C4-2B (cell line): ENCODE results near the gene GBP2.

Experiments
- ZFX ChIP-seq: fragments of 450-650 bp; IDR thresholded peaks from 2 replicates; pipeline ENCODE4 v1.6.1; 2017
- TF ChIP-seq, protein P1 (sequence below): fragments of 450-650 bp; conservative IDR thresholded peaks from 2 replicates; pipeline ENCODE4 v1.5.1; 2017; ENCODE audit warnings: mild to moderate bottlenecking

DNA sequence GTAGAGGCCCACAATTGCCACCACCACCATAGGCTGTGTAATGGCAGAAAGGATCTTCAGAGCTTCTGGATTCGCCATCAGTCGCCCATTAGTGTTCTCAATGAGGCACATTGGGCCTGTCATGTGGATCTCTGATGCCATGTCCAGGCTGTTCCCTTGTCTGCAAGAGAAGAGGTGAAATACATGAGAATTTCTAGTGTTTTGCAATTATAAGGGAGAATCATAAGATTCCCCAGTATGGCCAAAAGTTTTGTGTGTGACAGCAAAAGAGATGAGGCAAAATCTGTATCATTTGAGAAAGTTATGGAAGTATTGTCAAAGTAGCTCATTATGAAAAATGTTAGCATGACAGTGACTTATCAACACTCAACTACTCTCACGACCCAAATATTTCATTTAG is 62.8 kb downstream of the GBP2 start:
- TF ChIP-seq, protein P1, sequence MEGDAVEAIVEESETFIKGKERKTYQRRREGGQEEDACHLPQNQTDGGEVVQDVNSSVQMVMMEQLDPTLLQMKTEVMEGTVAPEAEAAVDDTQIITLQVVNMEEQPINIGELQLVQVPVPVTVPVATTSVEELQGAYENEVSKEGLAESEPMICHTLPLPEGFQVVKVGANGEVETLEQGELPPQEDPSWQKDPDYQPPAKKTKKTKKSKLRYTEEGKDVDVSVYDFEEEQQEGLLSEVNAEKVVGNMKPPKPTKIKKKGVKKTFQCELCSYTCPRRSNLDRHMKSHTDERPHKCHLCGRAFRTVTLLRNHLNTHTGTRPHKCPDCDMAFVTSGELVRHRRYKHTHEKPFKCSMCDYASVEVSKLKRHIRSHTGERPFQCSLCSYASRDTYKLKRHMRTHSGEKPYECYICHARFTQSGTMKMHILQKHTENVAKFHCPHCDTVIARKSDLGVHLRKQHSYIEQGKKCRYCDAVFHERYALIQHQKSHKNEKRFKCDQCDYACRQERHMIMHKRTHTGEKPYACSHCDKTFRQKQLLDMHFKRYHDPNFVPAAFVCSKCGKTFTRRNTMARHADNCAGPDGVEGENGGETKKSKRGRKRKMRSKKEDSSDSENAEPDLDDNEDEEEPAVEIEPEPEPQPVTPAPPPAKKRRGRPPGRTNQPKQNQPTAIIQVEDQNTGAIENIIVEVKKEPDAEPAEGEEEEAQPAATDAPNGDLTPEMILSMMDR: no peak
- no peak for TF ChIP-seq ZFX
